H1 (cell line): ENCODE data around the gene NOL9. TPM values are rescaled to one million over a fixed set of nuclear protein-coding genes. Genes with fewer than 3 reads are reported as not detected.

Source experiments
- CTCF ChIA-PET: fragments of 300-600 bp; sonication (Branson Sonifier 250); formaldehyde crosslinking; loops from one replicate; lab custom pipeline; 2021; ENCODE audit not compliant: partially characterized antibody; lab: Charles Lee
- POLR2A ChIA-PET: fragments of 300-600 bp; sonication (Branson Sonifier 250); formaldehyde crosslinking; loops from one replicate; lab custom pipeline; 2021; ENCODE audit warnings: inconsistent platforms; ENCODE audit not compliant: partially characterized antibody; lab: Charles Lee
- DNase-seq, 2 experiments: peaks; one replicate each; pipeline versions ENCODE4 v3.0.0 to v3.0.0-alpha.2; 2010 to 2022; ENCODE audit warnings: low spot score in 2 of 2, low read depth in 1 of 2, mixed read lengths in 1 of 2
- FAIRE-seq: peaks from 2 replicates; lab custom pipeline; 2011; peaks lifted over from hg19 to GRCh38; lab: Jason Lieb, UNC
- H2AFZ ChIP-seq: 2 replicates; pipeline ENCODE4 v1.8.1; 2012; ENCODE audit warnings: low read length, inconsistent platforms
- H2AK5ac ChIP-seq: 2 replicates; pipeline ENCODE4 v1.6.1; 2013; ENCODE audit warnings: low read depth, low read length
- H2BK120ac ChIP-seq: replicated peaks from 2 replicates; pipeline ENCODE3; 2013; ENCODE audit warnings: low read depth, low read length, inconsistent platforms
- H2BK12ac ChIP-seq: 2 replicates; pipeline ENCODE4 v1.6.1; 2013; ENCODE audit warnings: low read depth, low read length
- H2BK15ac ChIP-seq: 2 replicates; pipeline ENCODE4 v1.6.1; 2013; ENCODE audit warnings: low read length
- H2BK20ac ChIP-seq: 2 replicates; pipeline ENCODE4 v1.6.1; 2013; ENCODE audit warnings: low read length
- H2BK5ac ChIP-seq: 2 replicates; pipeline ENCODE4 v1.6.1; 2013; ENCODE audit warnings: low read depth, low read length
- H3K14ac ChIP-seq: 2 replicates; pipeline ENCODE4 v1.6.1; 2013; ENCODE audit warnings: inconsistent platforms; ENCODE audit not compliant: insufficient read length
- H3K18ac ChIP-seq: 2 replicates; pipeline ENCODE4 v1.6.1; 2013; ENCODE audit warnings: low read length; ENCODE audit errors: extremely low read depth
- H3K23ac ChIP-seq: 2 replicates; pipeline ENCODE4 v1.6.1; 2013; ENCODE audit warnings: inconsistent platforms; ENCODE audit not compliant: insufficient read length
- H3K23me2 ChIP-seq: 2 replicates; pipeline ENCODE4 v1.6.1; 2013; ENCODE audit warnings: low read depth, low read length
- H3K27ac ChIP-seq: 2 replicates; pipeline ENCODE4 v1.6.1; 2011; ENCODE audit warnings: low read depth, low read length, inconsistent platforms
- H3K27me3 ChIP-seq, 4 experiments: replicated peaks in 1 of 4; 1 replicate in 1 of 4; 2 replicates in 3 of 4; pipeline versions ENCODE4 v1.6.1 to v1.8.1; 2011 to 2013; ENCODE audit warnings: low read length in 3 of 4, mild to moderate bottlenecking in 3 of 4, inconsistent platforms in 2 of 4, mixed read lengths in 2 of 4, moderate library complexity in 1 of 4; ENCODE audit not compliant: control insufficient read depth in 3 of 4, insufficient read depth in 3 of 4; ENCODE audit errors: extremely low read depth in 1 of 4
- H3K36me3 ChIP-seq, 4 experiments: 2 replicates each; pipeline versions ENCODE4 v1.6.1 to v1.8.1; 2011 to 2013; ENCODE audit warnings: mild to moderate bottlenecking in 4 of 4, low read length in 3 of 4, moderate library complexity in 2 of 4, control low read depth in 1 of 4, inconsistent platforms in 1 of 4; ENCODE audit not compliant: insufficient read depth in 4 of 4, control insufficient read depth in 2 of 4
- H3K4ac ChIP-seq: replicated peaks from 2 replicates; pipeline ENCODE3; 2013; ENCODE audit warnings: low read length, low read depth, mixed read lengths, inconsistent platforms; ENCODE audit not compliant: insufficient read length
- H3K4me1 ChIP-seq, 4 experiments: replicated peaks in 1 of 4; 1 replicate in 1 of 4; 2 replicates in 3 of 4; pipeline versions ENCODE4 v1.6.1 to v1.8.1; 2011 to 2013; ENCODE audit warnings: low read length in 3 of 4, inconsistent platforms in 2 of 4, mixed read lengths in 1 of 4; ENCODE audit not compliant: insufficient read depth in 4 of 4, control insufficient read depth in 3 of 4
- H3K4me2 ChIP-seq, 2 experiments: 2 replicates each; pipeline versions ENCODE4 v1.6.1 to v1.8.1; 2011 to 2013; ENCODE audit warnings: low read depth in 2 of 2, low read length in 2 of 2, control low read depth in 1 of 2, inconsistent platforms in 1 of 2, mild to moderate bottlenecking in 1 of 2; ENCODE audit not compliant: insufficient read depth in 1 of 2
- H3K4me3 ChIP-seq, 4 experiments: fragments of 200-600, 300-600 bp in 1 of 4; sonication (generic), shearing (Covaris generic), sonication (Bioruptor Twin) in 1 of 4; 2 replicates each; pipeline versions ENCODE4 v1.5.1 to v1.8.1; 2011 to 2016; ENCODE audit warnings: low read length in 4 of 4, low read depth in 3 of 4, control low read depth in 2 of 4, inconsistent platforms in 2 of 4, mild to moderate bottlenecking in 2 of 4, mixed read lengths in 1 of 4, moderate library complexity in 1 of 4; ENCODE audit not compliant: insufficient read depth in 2 of 4; ENCODE audit errors: extremely low read depth in 1 of 4
- H3K56ac ChIP-seq: replicated peaks from 2 replicates; pipeline ENCODE3; 2013; ENCODE audit warnings: low read depth, mild to moderate bottlenecking, mixed read lengths, low read length, inconsistent platforms; ENCODE audit not compliant: insufficient read length
- H3K79me1 ChIP-seq: 2 replicates; pipeline ENCODE4 v1.6.1; 2013; ENCODE audit warnings: low read depth, low read length, control low read depth
- H3K79me2 ChIP-seq, 2 experiments: 2 replicates each; pipeline versions ENCODE4 v1.6.1 to v1.8.1; 2012 to 2013; ENCODE audit warnings: low read length in 2 of 2, mild to moderate bottlenecking in 2 of 2, inconsistent platforms in 1 of 2; ENCODE audit not compliant: insufficient read depth in 2 of 2, control insufficient read depth in 1 of 2
- H3K9ac ChIP-seq, 4 experiments: replicated peaks in 1 of 4; 1 replicate in 1 of 4; 2 replicates in 3 of 4; pipeline versions ENCODE4 v1.6.1 to v1.8.1; 2011 to 2013; ENCODE audit warnings: low read depth in 3 of 4, low read length in 3 of 4, control low read depth in 2 of 4, mild to moderate bottlenecking in 2 of 4, moderate library complexity in 2 of 4, inconsistent platforms in 1 of 4; ENCODE audit errors: extremely low read depth in 1 of 4
- H3K9me3 ChIP-seq, 2 experiments: 2 replicates each; pipeline versions ENCODE4 v1.6.1 to v1.8.1; 2012 to 2013; ENCODE audit warnings: mild to moderate bottlenecking in 2 of 2, moderate library complexity in 2 of 2, control low read depth in 1 of 2, inconsistent platforms in 1 of 2, low read depth in 1 of 2, low read length in 1 of 2, mixed read lengths in 1 of 2; ENCODE audit not compliant: insufficient read depth in 2 of 2
- H4K20me1 ChIP-seq, 2 experiments: replicated peaks in 1 of 2; 2 replicates each; pipeline versions ENCODE3 to v1.8.1; 2011 to 2013; ENCODE audit warnings: inconsistent platforms in 2 of 2, low read length in 2 of 2, mild to moderate bottlenecking in 1 of 2; ENCODE audit not compliant: insufficient read depth in 2 of 2, control insufficient read depth in 1 of 2
- H4K5ac ChIP-seq: 2 replicates; pipeline ENCODE4 v1.6.1; 2013; ENCODE audit warnings: low read length, low read depth, mixed read lengths, inconsistent platforms; ENCODE audit not compliant: insufficient read length
- H4K8ac ChIP-seq: 2 replicates; pipeline ENCODE4 v1.8.0; 2013; ENCODE audit warnings: mild to moderate bottlenecking, moderate library complexity, low read length, inconsistent platforms; ENCODE audit not compliant: insufficient read depth; ENCODE audit errors: extremely low read depth
- H4K91ac ChIP-seq: replicated peaks from 2 replicates; pipeline ENCODE3; 2013; ENCODE audit warnings: low read length, mixed read lengths, inconsistent platforms; ENCODE audit not compliant: insufficient read length
- BRCA1 ChIP-seq: IDR thresholded peaks from 2 replicates; pipeline ENCODE4 v1.6.1; 2012; ENCODE audit warnings: low read depth, low read length, improper control_type of control experiment
- CBX8 ChIP-seq: fragments of 300-800, 300-1000 bp; sonication (generic); IDR thresholded peaks from 2 replicates; pipeline ENCODE4 v1.7.1; 2016; ENCODE audit warnings: low read depth, low read length, borderline replicate concordance
- CEBPB ChIP-seq: IDR thresholded peaks from 2 replicates; pipeline ENCODE4 v1.6.1; 2012; ENCODE audit warnings: low read depth, low read length
- GABPA ChIP-seq: IDR thresholded peaks from 2 replicates; pipeline ENCODE4 v1.6.1; 2011; ENCODE audit warnings: mild to moderate bottlenecking, low read length, moderate library complexity, borderline replicate concordance; ENCODE audit not compliant: insufficient read depth
- NRF1 ChIP-seq: IDR thresholded peaks from 2 replicates; pipeline ENCODE4 v1.6.1; 2011; ENCODE audit warnings: mild to moderate bottlenecking, low read depth, low read length, improper control_type of control experiment
- POU5F1 ChIP-seq: IDR thresholded peaks from 2 replicates; pipeline ENCODE4 v1.6.1; 2011; ENCODE audit warnings: low read depth, mild to moderate bottlenecking, low read length, moderate library complexity
- TEAD4 ChIP-seq: IDR thresholded peaks from 2 replicates; pipeline ENCODE4 v1.6.1; 2012; ENCODE audit warnings: low read depth, low read length, inconsistent platforms, mixed read lengths
- YY1 ChIP-seq: IDR thresholded peaks from 2 replicates; pipeline ENCODE4 v1.6.1; 2011; ENCODE audit warnings: low read depth, mild to moderate bottlenecking, low read length
- WGBS, 2 experiments: shearing (Covaris generic) in 1 of 2; methylation state at CpG; one replicate each; pipeline versions ENCODE4 v1.1.6 to v1.1.7; 2013 to 2015; ENCODE audit warnings: low lambda C conversion rate in 2 of 2, mixed read lengths in 2 of 2, inconsistent platforms in 1 of 2, low coverage in 1 of 2, missing lambda C conversion rate in 1 of 2; ENCODE audit not compliant: insufficient replicate concordance in 2 of 2, insufficient coverage in 1 of 2, insufficient read length in 1 of 2; ENCODE audit errors: extremely low coverage in 1 of 2, missing lambda C conversion rate in 1 of 2; 5-methylcytosine and 5-hydroxymethylcytosine counted together
- polyA plus RNA-seq, 7 experiments: library from polyadenylated mRNA; depleted of rRNA in 3 of 7; stranded (reverse) in 5 of 7; unstranded in 2 of 7; fragments of >200 nt in 5 of 7; fragments of 200-250 nt in 2 of 7; gene quantifications; 1 replicate in 5 of 7; 2 replicates in 1 of 7; 4 replicates in 1 of 7; pipeline versions ENCODE4 v1.2.1 to v1.2.3, GENCODE V29; 2011 to 2013; ENCODE audit warnings: missing spikeins in 2 of 7, mixed read lengths in 2 of 7
- total RNA-seq: library from RNA; stranded (reverse); fragmentation: NEBNext Ultra II Directional; extraction: Animal tissue kit (Norgen Biotek cat#: 25700); gene quantifications from 2 replicates; pipeline ENCODE4 v1.2.1, GENCODE V29; 2021
- TF ChIP-seq, protein P1 (sequence below): IDR thresholded peaks from 2 replicates; pipeline ENCODE4 v1.6.1; 2011; ENCODE audit warnings: low read depth, mild to moderate bottlenecking, low read length; ENCODE audit not compliant: insufficient read depth
- TF ChIP-seq, protein P2 (sequence below): IDR thresholded peaks from 2 replicates; pipeline ENCODE4 v1.6.1; 2012; ENCODE audit warnings: low read length, inconsistent platforms
- TF ChIP-seq, protein P3 (sequence below): IDR thresholded peaks from 2 replicates; pipeline ENCODE4 v1.6.1; 2011; ENCODE audit warnings: low read length, improper control_type of control experiment

NOL9 gene
- total and polyA plus RNA-seq, 2 of the 8 experiments (the other 6 are each of a cell fraction or from before 2014, with no cell fraction given): 17.1 to 38.1 TPM

DNA sequence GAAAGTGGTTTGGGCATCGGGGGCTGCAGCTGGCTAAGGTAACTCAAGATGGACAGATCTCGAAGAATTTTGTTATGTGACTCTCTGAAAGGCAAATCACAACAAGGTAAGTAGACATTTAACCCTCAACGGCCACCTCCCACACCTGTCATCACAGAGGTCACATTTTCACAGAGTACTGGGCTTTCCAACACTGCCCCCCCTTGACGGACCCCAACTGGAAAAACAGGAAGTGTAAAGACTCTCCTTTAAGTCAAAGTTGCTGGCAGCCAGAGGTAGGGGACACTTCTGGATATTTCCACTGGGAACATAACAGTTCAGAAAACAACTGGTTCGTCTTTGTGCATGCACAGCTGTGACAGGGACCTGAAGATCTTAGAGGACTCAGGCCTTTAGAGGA lies 22.3 kb downstream of the NOL9 start:
- no peak overlapping the region for H4K91ac ChIP-seq
- no peaks in the 10 kb centered on the region for H3K27me3 ChIP-seq
- H2AFZ ChIP-seq: no peak overlapping the region
- H3K4ac ChIP-seq: no peak overlapping the region
- H3K18ac ChIP-seq: no peak overlapping the region
- H4K20me1 ChIP-seq: peaks cover 2 to 9% of the 10 kb centered on the region in 2 experiments
- H3K79me1 ChIP-seq: 0 out of 2 replicates have a peak, but pooled peaks cover 2% of the 10 kb centered on the region
- H2BK120ac ChIP-seq: no peak overlapping the region
- H3K56ac ChIP-seq: no peak overlapping the region
- peaks cover 19 to 55% (median 44%) of the 10 kb centered on the region in 4 experiments for H3K36me3 ChIP-seq
- no peak overlapping the region for H3K4me3 ChIP-seq
- no peak overlapping the region for H2BK12ac ChIP-seq
- FAIRE-seq (no peak), DNase-seq (no peak)
- no peak overlapping the region for H3K27ac ChIP-seq
- H4K5ac ChIP-seq: no peak overlapping the region
- CTCF ChIA-PET: interaction anchor here (1.3 to 8.9 kb wide), 2 partner anchors 9 to 10 kb away, joined by 3 to 57 read pairs; no protein-coding TSS in a partner anchor
- no peak overlapping the region for H3K23ac ChIP-seq
- WGBS, 2 experiments: 86% methylated on average over 5 of the region's 5 CpGs; no CpG with 5 or more reads in 1 of the 2 experiments
- H3K9ac ChIP-seq: no peak overlapping the region
- no peak overlapping the region for H2AK5ac ChIP-seq
- POLR2A ChIA-PET: interaction anchor here (1.1 kb wide), 1 partner anchor 11 kb away, joined by 3 read pairs; no protein-coding TSS in a partner anchor
- no peak overlapping the region for H4K8ac ChIP-seq
- H3K14ac ChIP-seq: no peak overlapping the region
- no peak overlapping the region for H2BK20ac ChIP-seq
- no peaks in the 10 kb centered on the region for H3K9me3 ChIP-seq
- no peaks in the 10 kb centered on the region for H3K23me2 ChIP-seq
- no peaks in the 10 kb centered on the region for H3K4me1 ChIP-seq
- H3K4me2 ChIP-seq: no peak overlapping the region
- H2BK15ac ChIP-seq: no peak overlapping the region
- no peak overlapping the region for H2BK5ac ChIP-seq
- peaks cover 0 to 7% of the 10 kb centered on the region in 2 experiments; a peak in 1 of 4 replicates for H3K79me2 ChIP-seq
- TF ChIP-seq GABPA: no peak
- TF ChIP-seq CBX8: no peak
- no peak for TF ChIP-seq NRF1
- no peak for TF ChIP-seq CEBPB
- no peak for TF ChIP-seq BRCA1
- no peak for TF ChIP-seq TEAD4
- TF ChIP-seq, protein P1, sequence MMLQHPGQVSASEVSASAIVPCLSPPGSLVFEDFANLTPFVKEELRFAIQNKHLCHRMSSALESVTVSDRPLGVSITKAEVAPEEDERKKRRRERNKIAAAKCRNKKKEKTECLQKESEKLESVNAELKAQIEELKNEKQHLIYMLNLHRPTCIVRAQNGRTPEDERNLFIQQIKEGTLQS: no peak
- TF ChIP-seq, protein P2, sequence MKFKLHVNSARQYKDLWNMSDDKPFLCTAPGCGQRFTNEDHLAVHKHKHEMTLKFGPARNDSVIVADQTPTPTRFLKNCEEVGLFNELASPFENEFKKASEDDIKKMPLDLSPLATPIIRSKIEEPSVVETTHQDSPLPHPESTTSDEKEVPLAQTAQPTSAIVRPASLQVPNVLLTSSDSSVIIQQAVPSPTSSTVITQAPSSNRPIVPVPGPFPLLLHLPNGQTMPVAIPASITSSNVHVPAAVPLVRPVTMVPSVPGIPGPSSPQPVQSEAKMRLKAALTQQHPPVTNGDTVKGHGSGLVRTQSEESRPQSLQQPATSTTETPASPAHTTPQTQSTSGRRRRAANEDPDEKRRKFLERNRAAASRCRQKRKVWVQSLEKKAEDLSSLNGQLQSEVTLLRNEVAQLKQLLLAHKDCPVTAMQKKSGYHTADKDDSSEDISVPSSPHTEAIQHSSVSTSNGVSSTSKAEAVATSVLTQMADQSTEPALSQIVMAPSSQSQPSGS: no peak
- no peak for TF ChIP-seq YY1
- TF ChIP-seq, protein P3, sequence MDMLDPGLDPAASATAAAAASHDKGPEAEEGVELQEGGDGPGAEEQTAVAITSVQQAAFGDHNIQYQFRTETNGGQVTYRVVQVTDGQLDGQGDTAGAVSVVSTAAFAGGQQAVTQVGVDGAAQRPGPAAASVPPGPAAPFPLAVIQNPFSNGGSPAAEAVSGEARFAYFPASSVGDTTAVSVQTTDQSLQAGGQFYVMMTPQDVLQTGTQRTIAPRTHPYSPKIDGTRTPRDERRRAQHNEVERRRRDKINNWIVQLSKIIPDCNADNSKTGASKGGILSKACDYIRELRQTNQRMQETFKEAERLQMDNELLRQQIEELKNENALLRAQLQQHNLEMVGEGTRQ: no peak
- TF ChIP-seq POU5F1: no peak
